H9 (cell line): ENCODE data around the gene ATP6V1G2. TPM values are rescaled to one million over a fixed set of nuclear protein-coding genes. Genes with fewer than 3 reads are reported as not detected.
A peak's percentile ranks its signal among the peaks of the same experiment; 100 is the strongest.

Source experiments
- DNase-seq: peaks from one replicate; pipeline ENCODE4 v3.0.0-alpha.2; 2017
- H2AFZ ChIP-seq: one replicate; pipeline ENCODE4 v1.6.1; 2013; ENCODE audit warnings: mild to moderate bottlenecking, low read length, control low read depth, moderate library complexity
- H2AK5ac ChIP-seq: 2 replicates; pipeline ENCODE4 v1.6.1; 2013; ENCODE audit warnings: low read length, control low read depth, mixed read lengths; ENCODE audit not compliant: insufficient read length
- H2BK120ac ChIP-seq: one replicate; pipeline ENCODE4 v1.6.1; 2013; ENCODE audit warnings: low read depth, mild to moderate bottlenecking, low read length, control low read depth, inconsistent platforms; ENCODE audit not compliant: poor library complexity, severe bottlenecking
- H2BK12ac ChIP-seq: 2 replicates; pipeline ENCODE4 v1.6.1; 2013; ENCODE audit warnings: low read length, control low read depth, mixed read lengths, low read depth; ENCODE audit not compliant: insufficient read length
- H2BK15ac ChIP-seq: 2 replicates; pipeline ENCODE4 v1.6.1; 2013; ENCODE audit warnings: low read depth, low read length, control low read depth
- H2BK20ac ChIP-seq: one replicate; pipeline ENCODE4 v1.6.1; 2013; ENCODE audit warnings: low read depth, mild to moderate bottlenecking, low read length, control low read depth, inconsistent platforms; ENCODE audit not compliant: poor library complexity, severe bottlenecking
- H2BK5ac ChIP-seq: 2 replicates; pipeline ENCODE4 v1.6.1; 2013; ENCODE audit warnings: low read length, control low read depth, mixed read lengths; ENCODE audit not compliant: insufficient read length
- H3K14ac ChIP-seq: 2 replicates; pipeline ENCODE4 v1.6.1; 2013; ENCODE audit warnings: low read length, control low read depth; ENCODE audit not compliant: insufficient read depth
- H3K18ac ChIP-seq: 2 replicates; pipeline ENCODE4 v1.6.1; 2013; ENCODE audit warnings: low read depth, mild to moderate bottlenecking, mixed read lengths, low read length, control low read depth; ENCODE audit not compliant: insufficient read length
- H3K23ac ChIP-seq: 2 replicates; pipeline ENCODE4 v1.6.1; 2013; ENCODE audit warnings: low read length, control low read depth, mixed read lengths, low read depth; ENCODE audit not compliant: insufficient read length
- H3K23me2 ChIP-seq: 2 replicates; pipeline ENCODE4 v1.6.1; 2013; ENCODE audit warnings: low read depth, mild to moderate bottlenecking, mixed read lengths, low read length, control low read depth; ENCODE audit not compliant: insufficient read length, poor library complexity, severe bottlenecking
- H3K27ac ChIP-seq: 2 replicates; pipeline ENCODE4 v1.5.1; 2013; ENCODE audit warnings: low read length, control low read depth, mixed read lengths, low read depth; ENCODE audit not compliant: insufficient read length
- H3K27me3 ChIP-seq: 2 replicates; pipeline ENCODE4 v1.6.1; 2013; ENCODE audit warnings: low read length, control low read depth, inconsistent platforms; ENCODE audit not compliant: insufficient read depth
- H3K4ac ChIP-seq: 2 replicates; pipeline ENCODE4 v1.6.1; 2013; ENCODE audit warnings: low read depth, mild to moderate bottlenecking, control low read depth, inconsistent platforms, low read length, moderate library complexity
- H3K4me1 ChIP-seq: 2 replicates; pipeline ENCODE4 v1.6.1; 2013; ENCODE audit warnings: low read length, control low read depth, inconsistent platforms; ENCODE audit not compliant: insufficient read depth
- H3K4me2 ChIP-seq: 2 replicates; pipeline ENCODE4 v1.6.1; 2013; ENCODE audit warnings: low read length, control low read depth, mixed read lengths; ENCODE audit not compliant: insufficient read length, insufficient read depth
- H3K56ac ChIP-seq: 2 replicates; pipeline ENCODE4 v1.6.1; 2013; ENCODE audit warnings: low read depth, mild to moderate bottlenecking, mixed read lengths, low read length, control low read depth; ENCODE audit not compliant: insufficient read length
- H3K79me1 ChIP-seq: 2 replicates; pipeline ENCODE4 v1.6.1; 2013; ENCODE audit warnings: low read depth, mild to moderate bottlenecking, moderate library complexity, low read length, control low read depth, inconsistent platforms; ENCODE audit not compliant: insufficient read depth, poor library complexity, severe bottlenecking
- H3K79me2 ChIP-seq: 2 replicates; pipeline ENCODE4 v1.6.1; 2013; ENCODE audit warnings: low read length, control low read depth, inconsistent platforms; ENCODE audit not compliant: insufficient read depth
- H3K9ac ChIP-seq: 2 replicates; pipeline ENCODE4 v1.6.1; 2013; ENCODE audit warnings: low read length, control low read depth, mixed read lengths; ENCODE audit not compliant: insufficient read length; ENCODE audit errors: extremely low read depth
- H3K9me3 ChIP-seq: one replicate; pipeline ENCODE4 v1.6.1; 2013; ENCODE audit warnings: low read depth, low read length, inconsistent platforms; ENCODE audit not compliant: control insufficient read depth
- H3T11ph ChIP-seq: one replicate; pipeline ENCODE4 v1.6.1; 2013; ENCODE audit warnings: mild to moderate bottlenecking, low read length, control low read depth, inconsistent platforms
- H4K20me1 ChIP-seq: one replicate; pipeline ENCODE4 v1.6.1; 2013; ENCODE audit not compliant: control insufficient read depth, insufficient read length, insufficient read depth
- H4K5ac ChIP-seq: 2 replicates; pipeline ENCODE4 v1.6.1; 2013; ENCODE audit warnings: low read depth, mild to moderate bottlenecking, mixed read lengths, low read length, control low read depth; ENCODE audit not compliant: insufficient read length
- H4K8ac ChIP-seq: replicated peaks from 2 replicates; pipeline ENCODE4 v1.6.1; 2013; ENCODE audit warnings: low read length, control low read depth, mixed read lengths, low read depth; ENCODE audit not compliant: insufficient read length
- H4K91ac ChIP-seq: 2 replicates; pipeline ENCODE4 v1.6.1; 2013; ENCODE audit warnings: low read depth, mild to moderate bottlenecking, moderate library complexity, mixed read lengths, low read length, control low read depth; ENCODE audit not compliant: insufficient read length
- H3K27ac Mint-ChIP-seq, 3 experiments: 2 replicates in 2 of 3; 3 replicates in 1 of 3; pipeline ENCODE4 v1.8.0; 2020 to 2021; ENCODE audit warnings: mixed read lengths in 3 of 3, mild to moderate bottlenecking in 1 of 3, moderate library complexity in 1 of 3
- H3K27me3 Mint-ChIP-seq: 2 replicates; pipeline ENCODE4 v1.8.0; 2021; ENCODE audit warnings: low read depth, mild to moderate bottlenecking, moderate library complexity, mixed read lengths
- H3K36me3 Mint-ChIP-seq, 3 experiments: 2 replicates in 2 of 3; 3 replicates in 1 of 3; pipeline ENCODE4 v1.8.0; 2020 to 2021; ENCODE audit warnings: low read depth in 3 of 3, mixed read lengths in 3 of 3; ENCODE audit not compliant: insufficient read depth in 1 of 3
- H3K4me1 Mint-ChIP-seq, 2 experiments: 2 replicates each; pipeline ENCODE4 v1.8.0; 2020; ENCODE audit warnings: mixed read lengths in 2 of 2
- H3K4me3 Mint-ChIP-seq, 2 experiments: 2 replicates in 1 of 2; 3 replicates in 1 of 2; pipeline ENCODE4 v1.8.0; 2020 to 2021; ENCODE audit warnings: mild to moderate bottlenecking in 2 of 2, mixed read lengths in 2 of 2, moderate library complexity in 1 of 2
- H3K9me3 Mint-ChIP-seq, 2 experiments: 2 replicates in 1 of 2; 3 replicates in 1 of 2; pipeline ENCODE4 v1.8.0; 2020; ENCODE audit warnings: mild to moderate bottlenecking in 2 of 2, mixed read lengths in 2 of 2, moderate library complexity in 1 of 2
- WGBS: extraction: QIAGEN DNeasy Blood & Tissue Kit; methylation state at CpG from one replicate; pipeline ENCODE4 v1.1.7; 2013; ENCODE audit warnings: missing lambda C conversion rate, low lambda C conversion rate, mixed read lengths; ENCODE audit not compliant: insufficient read length; ENCODE audit errors: extremely low coverage; 5-methylcytosine and 5-hydroxymethylcytosine counted together
- total RNA-seq: library from RNA; stranded (reverse); gene quantifications from 2 replicates; pipeline ENCODE4 v1.2.1, GENCODE V29; 2021
- TF ChIP-seq, protein P1 (sequence below): fragments of 200-600 bp; sonication (generic); conservative IDR thresholded peaks from 3 replicates; pipeline ENCODE4 v1.8.0; 2021; ENCODE audit warnings: antibody characterized with exemption, mild to moderate bottlenecking

Gene ATP6V1G2
- total RNA-seq, 1 experiment from 2014 or later = 3.8 TPM

- Histone ChIP-seq H3K23ac (no peak within 1 kb of the TSS), H3K18ac (no peak within 1 kb of the TSS), H3K9me3 (no peaks in the 10 kb centered on the region), H3K4ac (no peak within 1 kb of the TSS), H3K27me3 (no peaks in the 10 kb centered on the region), H3K56ac (no peak within 1 kb of the TSS), H3K27ac (no peak within 1 kb of the TSS), H2BK120ac (no peak within 1 kb of the TSS), H2BK12ac (no peak within 1 kb of the TSS), H3T11ph (no peak within 1 kb of the TSS), H3K79me2 (no peaks in the 10 kb centered on the region), H3K23me2 (no peaks in the 10 kb centered on the region), H4K20me1 (peaks cover 2% of the 10 kb centered on the region), H2BK5ac (no peak within 1 kb of the TSS), H4K91ac (no peak within 1 kb of the TSS), H3K4me1 (no peaks in the 10 kb centered on the region; the same call in 1 of the 2 replicates), H4K5ac (no peak within 1 kb of the TSS), H2BK20ac (no peak within 1 kb of the TSS), H3K9ac (no peak within 1 kb of the TSS), H3K14ac (no peak within 1 kb of the TSS), H2AFZ (no peak within 1 kb of the TSS), H2BK15ac (no peak within 1 kb of the TSS), H4K8ac (no peak within 1 kb of the TSS), H2AK5ac (no peak within 1 kb of the TSS), H3K79me1 (peaks cover 1% of the 10 kb centered on the region), H3K4me2 (no peak within 1 kb of the TSS)
- H3K9me3 Mint-ChIP-seq = no peaks in the 10 kb centered on the region; a peak in 1 of 5 replicates
- H3K4me3 Mint-ChIP-seq = peak within 1 kb of the TSS in 1 of 2 experiments; percentile 46; a peak in 2 of 5 replicates
- DNase-seq = no peak
- H3K36me3 Mint-ChIP-seq = peaks cover 37 to 46% (median 41%) of the 10 kb centered on the region in 3 experiments; a peak in 6 of 7 replicates
- peak within 1 kb of the TSS in 2 of 3 experiments; percentile 52 to 67; a peak in 3 of 7 replicates for H3K27ac Mint-ChIP-seq
- H3K4me1 Mint-ChIP-seq = peaks cover 23 to 33% of the 10 kb centered on the region in 2 experiments
- WGBS = no CpG with 5 or more reads among the region's 7 CpGs
- TF ChIP-seq, protein P1, sequence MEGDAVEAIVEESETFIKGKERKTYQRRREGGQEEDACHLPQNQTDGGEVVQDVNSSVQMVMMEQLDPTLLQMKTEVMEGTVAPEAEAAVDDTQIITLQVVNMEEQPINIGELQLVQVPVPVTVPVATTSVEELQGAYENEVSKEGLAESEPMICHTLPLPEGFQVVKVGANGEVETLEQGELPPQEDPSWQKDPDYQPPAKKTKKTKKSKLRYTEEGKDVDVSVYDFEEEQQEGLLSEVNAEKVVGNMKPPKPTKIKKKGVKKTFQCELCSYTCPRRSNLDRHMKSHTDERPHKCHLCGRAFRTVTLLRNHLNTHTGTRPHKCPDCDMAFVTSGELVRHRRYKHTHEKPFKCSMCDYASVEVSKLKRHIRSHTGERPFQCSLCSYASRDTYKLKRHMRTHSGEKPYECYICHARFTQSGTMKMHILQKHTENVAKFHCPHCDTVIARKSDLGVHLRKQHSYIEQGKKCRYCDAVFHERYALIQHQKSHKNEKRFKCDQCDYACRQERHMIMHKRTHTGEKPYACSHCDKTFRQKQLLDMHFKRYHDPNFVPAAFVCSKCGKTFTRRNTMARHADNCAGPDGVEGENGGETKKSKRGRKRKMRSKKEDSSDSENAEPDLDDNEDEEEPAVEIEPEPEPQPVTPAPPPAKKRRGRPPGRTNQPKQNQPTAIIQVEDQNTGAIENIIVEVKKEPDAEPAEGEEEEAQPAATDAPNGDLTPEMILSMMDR = no peak
- no peaks in the 10 kb centered on the region for H3K27me3 Mint-ChIP-seq
Measured at GRCh38 chr6:31528821-31529328, 17.5 kb downstream of the ATP6V1G2 start, which contains the start of gene MCCD1. Gene MCCD1 (plus strand): TSS chr6:31528962. CDS start chr6:31529015, 53 bp downstream.
